ENCODE results near the gene VIPR2.

- TF ChIP-seq, protein P1, sequence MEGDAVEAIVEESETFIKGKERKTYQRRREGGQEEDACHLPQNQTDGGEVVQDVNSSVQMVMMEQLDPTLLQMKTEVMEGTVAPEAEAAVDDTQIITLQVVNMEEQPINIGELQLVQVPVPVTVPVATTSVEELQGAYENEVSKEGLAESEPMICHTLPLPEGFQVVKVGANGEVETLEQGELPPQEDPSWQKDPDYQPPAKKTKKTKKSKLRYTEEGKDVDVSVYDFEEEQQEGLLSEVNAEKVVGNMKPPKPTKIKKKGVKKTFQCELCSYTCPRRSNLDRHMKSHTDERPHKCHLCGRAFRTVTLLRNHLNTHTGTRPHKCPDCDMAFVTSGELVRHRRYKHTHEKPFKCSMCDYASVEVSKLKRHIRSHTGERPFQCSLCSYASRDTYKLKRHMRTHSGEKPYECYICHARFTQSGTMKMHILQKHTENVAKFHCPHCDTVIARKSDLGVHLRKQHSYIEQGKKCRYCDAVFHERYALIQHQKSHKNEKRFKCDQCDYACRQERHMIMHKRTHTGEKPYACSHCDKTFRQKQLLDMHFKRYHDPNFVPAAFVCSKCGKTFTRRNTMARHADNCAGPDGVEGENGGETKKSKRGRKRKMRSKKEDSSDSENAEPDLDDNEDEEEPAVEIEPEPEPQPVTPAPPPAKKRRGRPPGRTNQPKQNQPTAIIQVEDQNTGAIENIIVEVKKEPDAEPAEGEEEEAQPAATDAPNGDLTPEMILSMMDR (IDR thresholded peaks at IDR 0.05), result no peak
- no peak for TF ChIP-seq POLR2A (IDR thresholded peaks at IDR 0.05)
These were observed 79.7 kb downstream of the VIPR2 start for GRCh38 chr7:159064816-159065510.

Data from suprapubic skin (tissue), 3 donors.